Skeletal muscle satellite cell (primary cell): Measurements from ENCODE around the gene BBIP1.
"Not testable (repeated sequence)": the region's sequence is repeated elsewhere in the genome, so short reads cannot be mapped to it uniquely, and the experiment has no call there.

Experiments
- H3K27me3 ChIP-seq: 2 replicates; pipeline ENCODE4 v1.7.0; 2013; ENCODE audit warnings: low read length; ENCODE audit not compliant: control insufficient read depth, insufficient read depth
- H3K36me3 ChIP-seq: 2 replicates; pipeline ENCODE4 v1.7.0; 2013; ENCODE audit warnings: mild to moderate bottlenecking, control low read depth, low read length; ENCODE audit not compliant: insufficient read depth
- H3K4me1 ChIP-seq: 2 replicates; pipeline ENCODE4 v1.7.0; 2013; ENCODE audit warnings: low read length; ENCODE audit not compliant: control insufficient read depth, insufficient read depth
- H3K4me2 ChIP-seq: 2 replicates; pipeline ENCODE4 v1.7.0; 2013; ENCODE audit warnings: mild to moderate bottlenecking, low read length
- H3K4me3 ChIP-seq: 2 replicates; pipeline ENCODE4 v1.7.0; 2013; ENCODE audit warnings: low read length
- H3K9ac ChIP-seq: 2 replicates; pipeline ENCODE4 v1.7.0; 2013; ENCODE audit warnings: mild to moderate bottlenecking, low read depth, low read length, moderate library complexity
- H3K9me3 ChIP-seq: replicated peaks from 2 replicates; pipeline ENCODE4 v1.7.0; 2013; ENCODE audit warnings: mild to moderate bottlenecking, control low read depth, low read length

BBIP1 gene

GRCh38 chr10:110867011-110867806 is 51.8 kb downstream of the BBIP1 start:
- H3K27me3 ChIP-seq, H3K36me3 ChIP-seq, H3K4me2 ChIP-seq, H3K4me3 ChIP-seq, H3K9me3 ChIP-seq, H3K9ac ChIP-seq: not testable (repeated sequence)
- H3K4me1 ChIP-seq = peaks cover 43% of the 10 kb centered on the region

- no peak overlapping the region for H3K4me3 ChIP-seq
- H3K9me3 ChIP-seq = no peaks in the 10 kb centered on the region
- H3K9ac ChIP-seq = peak overlapping the region; percentile 59
- H3K27me3 ChIP-seq = no peaks in the 10 kb centered on the region
- no peaks in the 10 kb centered on the region for H3K36me3 ChIP-seq
- H3K4me2 ChIP-seq = peak overlapping the region; percentile 64
- peaks cover 38% of the 10 kb centered on the region for H3K4me1 ChIP-seq
These were observed 53.0 kb downstream of the BBIP1 start for GRCh38 chr10:110865809-110866482.

- H3K9ac ChIP-seq = peak overlapping the region; percentile 59
- no peaks in the 10 kb centered on the region for H3K9me3 ChIP-seq
- H3K36me3 ChIP-seq = no peaks in the 10 kb centered on the region
- peak overlapping the region; percentile 64 for H3K4me2 ChIP-seq
- H3K27me3 ChIP-seq = no peaks in the 10 kb centered on the region
- peak overlapping the region; percentile 30 for H3K4me3 ChIP-seq
- peaks cover 35% of the 10 kb centered on the region for H3K4me1 ChIP-seq
These were observed 53.7 kb downstream of the BBIP1 start for GRCh38 chr10:110865186-110865808.

- H3K9ac ChIP-seq = peak overlapping the region; percentile 59
- H3K9me3 ChIP-seq = no peaks in the 10 kb centered on the region
These were observed 54.3 kb downstream of the BBIP1 start for GRCh38 chr10:110864662-110865140.

GRCh38 chr10:110863956-110864355 is 55.0 kb downstream of the BBIP1 start:
- Histone ChIP-seq H3K9me3 (no peaks in the 10 kb centered on the region), H3K36me3 (no peaks in the 10 kb centered on the region), H3K4me3 (no peak overlapping the region), H3K4me2 (no peak overlapping the region), H3K9ac (no peak overlapping the region), H3K27me3 (no peaks in the 10 kb centered on the region), H3K4me1 (peaks cover 35% of the 10 kb centered on the region)

More at GRCh38 chr10:110864662-110865140, 54.3 kb downstream of the BBIP1 start:
- no peaks in the 10 kb centered on the region for H3K27me3 ChIP-seq
- peak overlapping the region; percentile 64 for H3K4me2 ChIP-seq
- H3K4me3 ChIP-seq = no peak overlapping the region
- H3K4me1 ChIP-seq = peaks cover 35% of the 10 kb centered on the region
- no peaks in the 10 kb centered on the region for H3K36me3 ChIP-seq

- Histone ChIP-seq H3K9me3 (no peaks in the 10 kb centered on the region), H3K4me1 (peaks cover 35% of the 10 kb centered on the region), H3K4me2 (no peak overlapping the region), H3K9ac (no peak overlapping the region), H3K27me3 (no peaks in the 10 kb centered on the region), H3K36me3 (no peaks in the 10 kb centered on the region), H3K4me3 (no peak overlapping the region)
These were observed 55.6 kb downstream of the BBIP1 start for GRCh38 chr10:110863361-110863760.

GRCh38 chr10:110862961-110863360 is 56.0 kb downstream of the BBIP1 start:
- no peaks in the 10 kb centered on the region for H3K9me3 ChIP-seq

GRCh38 chr10:110861930-110862649 is 56.9 kb downstream of the BBIP1 start:
- Histone ChIP-seq H3K27me3 (no peaks in the 10 kb centered on the region), H3K4me2 (no peak overlapping the region), H3K9me3 (no peaks in the 10 kb centered on the region), H3K4me3 (no peak overlapping the region), H3K9ac (no peak overlapping the region), H3K36me3 (no peaks in the 10 kb centered on the region), H3K4me1 (peaks cover 24% of the 10 kb centered on the region)

More at GRCh38 chr10:110862961-110863360, 56.0 kb downstream of the BBIP1 start:
- H3K4me3 ChIP-seq = no peak overlapping the region
- no peak overlapping the region for H3K4me2 ChIP-seq
- H3K36me3 ChIP-seq = no peaks in the 10 kb centered on the region
- no peaks in the 10 kb centered on the region for H3K27me3 ChIP-seq
- peaks cover 31% of the 10 kb centered on the region for H3K4me1 ChIP-seq
- H3K9ac ChIP-seq = no peak overlapping the region

- no peaks in the 10 kb centered on the region for H3K9me3 ChIP-seq
- no peak overlapping the region for H3K9ac ChIP-seq
- H3K4me2 ChIP-seq = no peak overlapping the region
- H3K36me3 ChIP-seq = no peaks in the 10 kb centered on the region
- H3K27me3 ChIP-seq = no peaks in the 10 kb centered on the region
- H3K4me3 ChIP-seq = no peak overlapping the region
- peaks cover 22% of the 10 kb centered on the region for H3K4me1 ChIP-seq
These were observed 57.5 kb downstream of the BBIP1 start for GRCh38 chr10:110861476-110861875.

GRCh38 chr10:110860576-110861241 is 58.3 kb downstream of the BBIP1 start:
- Histone ChIP-seq H3K27me3 (no peaks in the 10 kb centered on the region), H3K9ac (no peak overlapping the region), H3K4me3 (no peak overlapping the region), H3K4me2 (no peak overlapping the region), H3K4me1 (peaks cover 14% of the 10 kb centered on the region), H3K36me3 (no peaks in the 10 kb centered on the region), H3K9me3 (no peaks in the 10 kb centered on the region)
